HEK293T (cell line): ENCODE measurements around the gene FTSJ3.

ENCODE experiments used
- ARNT ChIP-seq: fragments of 450-650 bp; IDR thresholded peaks from 2 replicates; pipeline ENCODE4 v1.6.1; 2017; ENCODE audit warnings: mild to moderate bottlenecking
- BHLHE40 ChIP-seq: fragments of 450-650 bp; IDR thresholded peaks from 2 replicates; pipeline ENCODE4 v1.6.1; 2016; ENCODE audit warnings: mild to moderate bottlenecking, moderate library complexity, borderline replicate concordance
- CTBP1 ChIP-seq: fragments of 450-650 bp; IDR thresholded peaks from 2 replicates; pipeline ENCODE4 v1.6.1; 2016; ENCODE audit warnings: borderline replicate concordance
- ELF4 ChIP-seq: fragments of 450-650 bp; IDR thresholded peaks from 2 replicates; pipeline ENCODE4 v1.6.1; 2017; ENCODE audit warnings: antibody characterized with exemption
- FOXK2 ChIP-seq: fragments of 450-650 bp; IDR thresholded peaks from 2 replicates; pipeline ENCODE4 v1.6.1; 2016; ENCODE audit warnings: mild to moderate bottlenecking
- FOXM1 ChIP-seq: fragments of 450-650 bp; IDR thresholded peaks from 2 replicates; pipeline ENCODE4 v1.6.1; 2017; ENCODE audit warnings: mild to moderate bottlenecking, borderline replicate concordance
- HDGF ChIP-seq: fragments of 450-650 bp; IDR thresholded peaks from 2 replicates; pipeline ENCODE4 v1.6.1; 2017; ENCODE audit warnings: antibody characterized with exemption, borderline replicate concordance
- L3MBTL2 ChIP-seq: fragments of 450-650 bp; conservative IDR thresholded peaks from 2 replicates; pipeline ENCODE4 v1.6.1; 2016; ENCODE audit warnings: mild to moderate bottlenecking
- NFRKB ChIP-seq: fragments of 450-650 bp; IDR thresholded peaks from 2 replicates; pipeline ENCODE4 v1.6.1; 2016; ENCODE audit warnings: mild to moderate bottlenecking, moderate library complexity
- PKNOX1 ChIP-seq: fragments of 450-650 bp; IDR thresholded peaks from 2 replicates; pipeline ENCODE4 v1.6.1; 2016
- SP1 ChIP-seq: fragments of 450-650 bp; IDR thresholded peaks from 2 replicates; pipeline ENCODE4 v1.6.1; 2017
- SUZ12 ChIP-seq: fragments of 450-650 bp; IDR thresholded peaks from 2 replicates; pipeline ENCODE4 v1.6.1; 2016; ENCODE audit warnings: mild to moderate bottlenecking
- ZNF384 ChIP-seq: fragments of 450-650 bp; IDR thresholded peaks from 2 replicates; pipeline ENCODE4 v1.6.1; 2016

GRCh38 chr17:63833026-63833740 lies 5.7 kb upstream of the FTSJ3 start:
- no peak for TF ChIP-seq FOXM1
- TF ChIP-seq PKNOX1 = no peak
- TF ChIP-seq SP1 = no peak
- TF ChIP-seq BHLHE40 = no peak
- no peak for TF ChIP-seq ARNT
- no peak for TF ChIP-seq FOXK2
- no peak for TF ChIP-seq ELF4
- no peak for TF ChIP-seq ZNF384
- TF ChIP-seq SUZ12 = no peak
- no peak for TF ChIP-seq NFRKB
- TF ChIP-seq L3MBTL2 = no peak
- TF ChIP-seq CTBP1 = no peak
- no peak for TF ChIP-seq HDGF
